Thoracic aorta endothelial cell (primary cell): ENCODE measurements around the gene CLCF1. TPM values are rescaled to one million over a fixed set of nuclear protein-coding genes. Genes with fewer than 3 reads are reported as not detected.

Experiments
- small RNA-seq: library from RNA; depleted of rRNA; stranded (forward); fragments of <200 nt; gene quantifications from one replicate; pipeline ENCODE3, GENCODE V24; 2012
- total RNA-seq: library from RNA; depleted of rRNA; stranded (reverse); fragments of >200 nt; gene quantifications from 2 replicates; pipeline ENCODE4 v1.2.3, GENCODE V29; 2012

The CLCF1 gene
- total RNA-seq: 2.3 and 2.9 TPM in 2 replicates

DNA sequence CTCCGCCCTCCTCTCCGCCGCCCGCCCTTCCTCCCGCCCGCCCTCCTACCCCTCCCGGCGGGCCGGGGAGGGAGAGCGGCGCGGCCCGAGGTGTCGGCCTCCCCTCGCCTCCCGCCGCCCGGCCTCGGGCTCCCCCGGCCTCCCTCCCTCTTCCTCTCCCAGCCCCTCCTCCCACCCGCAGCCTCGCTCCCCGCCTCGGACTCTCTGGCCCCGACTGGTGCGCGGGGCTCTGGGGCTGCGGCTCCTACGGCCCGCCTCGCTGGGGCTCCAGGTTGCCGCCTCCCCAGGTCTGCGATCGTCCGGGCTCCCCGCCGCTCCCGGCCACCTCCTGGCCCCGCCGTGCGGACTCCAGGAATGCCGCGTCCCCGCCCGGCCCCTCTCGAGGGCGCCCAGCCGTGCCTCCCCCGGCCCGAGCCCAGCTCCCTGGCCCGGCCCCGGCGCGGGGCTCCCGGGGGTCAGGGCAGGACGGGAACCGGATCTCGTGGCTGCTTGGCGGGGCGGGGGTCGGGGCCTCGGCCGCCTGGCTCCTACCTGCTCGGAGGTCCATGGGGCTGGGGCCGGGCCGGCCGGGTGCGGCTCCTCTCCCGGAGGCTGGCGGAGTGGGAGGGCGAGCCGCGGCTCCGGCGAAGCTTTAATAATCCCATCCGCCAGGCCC, at the start of gene CLCF1:
TSS of gene CLCF1 (minus strand) at position 606 of the 655 bp plus-strand sequence. CDS start at position 547, 59 bp downstream.

GRCh38 chr11:67415501-67416304, 42.3 kb upstream of the CLCF1 start, which contains the start of gene CARNS1:
Gene CARNS1 (plus strand): TSS chr11:67415678. CDS start chr11:67416200, 522 bp downstream.

DNA sequence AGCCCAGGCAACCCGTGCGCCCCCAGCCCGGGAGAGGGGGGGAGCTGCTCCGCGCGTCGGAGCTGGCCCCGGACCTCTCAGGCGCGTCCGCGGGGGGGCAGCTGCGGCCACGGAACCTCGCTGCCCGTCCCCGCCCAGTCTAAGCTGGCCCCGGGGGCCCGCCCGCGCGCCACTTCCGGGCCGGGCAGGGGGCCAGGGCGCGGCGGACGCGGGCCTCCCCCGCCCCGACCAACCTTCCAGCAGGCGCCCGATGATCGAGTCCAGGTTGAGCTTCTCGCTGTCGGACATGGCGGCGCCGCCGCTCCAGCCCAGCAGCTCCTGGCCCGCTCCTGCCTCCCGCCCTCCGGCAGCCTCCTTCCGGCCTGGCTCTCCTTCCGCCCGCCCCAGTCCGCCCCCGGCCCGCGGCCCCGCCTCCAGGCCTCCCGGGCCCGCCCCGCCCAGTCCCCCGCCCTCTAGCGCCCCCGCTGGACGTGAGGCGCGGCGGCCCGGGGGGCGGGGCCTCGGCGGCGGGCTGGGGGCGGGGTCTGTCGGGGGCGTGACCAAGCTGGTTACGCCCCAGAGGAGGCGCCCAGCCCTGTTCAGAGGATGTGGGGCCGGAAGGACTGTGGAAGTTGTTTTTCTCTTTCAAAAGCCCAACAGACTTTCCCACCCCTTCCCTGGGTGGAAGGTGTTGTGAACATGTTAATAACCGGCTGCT, 28.2 kb upstream of the CLCF1 start, which contains the start of gene PPP1CA:
TSS of gene PPP1CA (minus strand) at position 364 of the 697 bp plus-strand sequence. CDS start at position 288, 76 bp downstream.

DNA sequence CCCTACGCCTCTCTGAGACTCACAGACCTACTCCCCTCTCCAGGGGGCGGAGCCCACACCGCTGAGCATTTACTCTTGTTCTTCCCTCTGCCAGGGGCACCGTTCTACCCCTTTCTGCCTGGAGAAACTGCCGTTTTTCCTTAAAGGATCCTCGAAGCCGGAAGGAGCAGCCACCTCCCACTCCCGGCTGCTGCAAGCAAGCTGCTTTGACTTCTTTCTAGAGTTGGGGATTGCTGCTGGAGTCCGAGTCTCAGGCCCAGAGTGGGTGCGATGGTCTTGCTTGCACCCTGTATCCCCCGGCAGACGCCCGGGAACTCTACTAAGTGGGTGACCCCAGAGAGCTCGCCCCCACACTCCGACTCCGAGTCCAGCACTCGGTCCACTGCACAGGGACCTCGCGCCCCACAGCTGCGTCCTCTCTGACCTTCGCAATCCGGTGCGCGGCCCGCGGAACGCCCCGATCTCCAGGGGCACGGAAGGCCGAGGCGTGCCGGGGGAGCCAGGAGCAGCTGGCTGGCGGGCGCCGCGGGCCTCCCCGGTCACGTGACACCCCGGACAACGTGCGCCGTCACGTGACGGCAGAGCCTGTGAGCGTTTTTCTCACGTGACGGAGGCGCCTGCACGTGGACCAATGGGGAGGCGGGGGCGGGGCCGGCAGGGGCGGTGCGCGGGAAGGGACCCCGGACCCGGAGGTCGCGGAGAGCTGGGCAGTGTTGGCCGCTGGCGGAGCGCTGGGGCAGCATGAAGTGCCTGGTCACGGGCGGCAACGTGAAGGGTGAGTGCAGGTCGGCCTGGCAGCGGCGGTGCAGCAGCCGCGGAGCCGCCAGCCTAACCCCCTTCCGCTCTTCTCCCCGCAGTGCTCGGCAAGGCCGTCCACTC, 18.1 kb upstream of the CLCF1 start, which contains the start of gene RAD9A:
TSS of gene RAD9A (plus strand) at position 683 of the 879 bp plus-strand sequence. CDS start at position 742, 59 bp downstream.

GRCh38 chr11:67353317-67354074, 19.9 kb downstream of the CLCF1 start, which contains the start of gene POLD4:
Gene POLD4 (minus strand): TSS chr11:67353546. CDS start chr11:67353399, 147 bp downstream.

Small RNA genes within 50 kb of the gene (small RNA-seq; reads per million reads assigned to genes)
- gene RN7SKP239: not detected
- not detected for gene RNU6-1238P

Other genes with a start within 250 kb of the CLCF1 start
- 29.1 and 39.3 TPM in 2 replicates for gene GRK2, start 107.1 kb downstream of the CLCF1 start, total RNA-seq
- gene ANKRD13D, start 84.3 kb downstream of the CLCF1 start, total RNA-seq: 22.1 and 23.5 TPM in 2 replicates
- gene SSH3, start 70.1 kb downstream of the CLCF1 start, total RNA-seq: 8.2 and 9.0 TPM in 2 replicates
- 37.9 and 45.9 TPM in 2 replicates for gene POLD4, start 20.1 kb downstream of the CLCF1 start, total RNA-seq
- 4.4 and 6.7 TPM in 2 replicates for gene RAD9A, start 18.4 kb upstream of the CLCF1 start, total RNA-seq
- 200 and 207 TPM in 2 replicates for gene PPP1CA, start 28.3 kb upstream of the CLCF1 start, total RNA-seq
- gene TBC1D10C, start 30.5 kb upstream of the CLCF1 start, total RNA-seq: not detected in 2 replicates
- 0.13 and 0.22 TPM in 2 replicates for gene CARNS1, start 42.1 kb upstream of the CLCF1 start, total RNA-seq
- 39.9 and 47.4 TPM in 2 replicates for gene RPS6KB2, start 54.9 kb upstream of the CLCF1 start, total RNA-seq
- 0.27 and 0.93 TPM in 2 replicates for gene PTPRCAP, start 64.1 kb upstream of the CLCF1 start, total RNA-seq
- 84.4 and 99.6 TPM in 2 replicates for gene CORO1B, start 69.9 kb upstream of the CLCF1 start, total RNA-seq
- gene GPR152, start 79.1 kb upstream of the CLCF1 start, total RNA-seq: not detected in 2 replicates
- 0.65 and 1.1 TPM in 2 replicates for gene CABP4, start 81.8 kb upstream of the CLCF1 start, total RNA-seq
- 19.4 and 20.2 TPM in 2 replicates for gene TMEM134, start 95.7 kb upstream of the CLCF1 start, total RNA-seq
- gene AIP, start 109.4 kb upstream of the CLCF1 start, total RNA-seq: 34.6 and 37.0 TPM in 2 replicates
- gene PITPNM1, start 131.8 kb upstream of the CLCF1 start, total RNA-seq: 10.1 and 16.3 TPM in 2 replicates
- 21.1 and 22.7 TPM in 2 replicates for gene CDK2AP2, start 134.6 kb upstream of the CLCF1 start, total RNA-seq
- gene CABP2, start 149.8 kb upstream of the CLCF1 start, total RNA-seq: not detected in 2 replicates
- 635 and 696 TPM in 2 replicates for gene GSTP1, start 210.2 kb upstream of the CLCF1 start, total RNA-seq
- 156 and 162 TPM in 2 replicates for gene NDUFV1, start 233.3 kb upstream of the CLCF1 start, total RNA-seq